ENCODE results near the gene FKBP11.

GRCh38 chr12:48903363-48903981, 21.8 kb downstream of the FKBP11 start:
- TF ChIP-seq CTCF (IDR thresholded peaks at IDR 0.05) (no peak), POLR2AphosphoS5 (IDR thresholded peaks at IDR 0.05) (no peak), POLR2A (IDR thresholded peaks at IDR 0.05) (no peak)

Measured in breast epithelium (tissue), 3 donors.